ENCODE results near the gene TBXA2R. TPM values are rescaled to one million over a fixed set of nuclear protein-coding genes. Genes with fewer than 3 reads are reported as not detected.

Gene TBXA2R
- total and polyA plus RNA-seq, 2 donors (not counting 3 experiments of a cell fraction or from before 2014, with no cell fraction given) = 2.4 to 2.9 TPM

GRCh38 chr19:3578390-3578789, 28.3 kb downstream of the TBXA2R start:
- no peak for DNase-seq (ENCODE audit: low read depth, low spot score)
- H3K36me3 ChIP-seq (ENCODE audit: control insufficient read depth in 2 of 2, extremely low read depth in 1 of 2, insufficient read depth in 2 of 2, low read length in 2 of 2) = peaks cover 0 to 3% of the 10 kb centered on the region in 2 experiments
- BruUV-seq (replicated peaks) = no TSS peak
- no peaks in the 10 kb centered on the region for H3K9me1 ChIP-seq (replicated peaks; ENCODE audit: control insufficient read depth, extremely low read depth, insufficient read depth, low read length)
- FAIRE-seq = no peak
- peaks cover 16% of the 10 kb centered on the region for H3K4me1 ChIP-seq (ENCODE audit: control insufficient read depth, extremely low read depth, insufficient read depth, low read length)
- no peak overlapping the region for H3K27ac ChIP-seq (ENCODE audit: insufficient read depth, low read depth, low read length)
- no peak overlapping the region for H3K4me2 ChIP-seq (ENCODE audit: insufficient read depth, low read length)
- POLR2A ChIA-PET = no interaction called here
- no peak overlapping the region for H3K4me3 ChIP-seq (replicated peaks in 1 of 3; ENCODE audit: insufficient read depth in 1 of 3, low read depth in 1 of 3, low read length in 3 of 3)
- CTCF ChIA-PET = interaction anchor here (1.0 to 1.1 kb wide), 2 partner anchors 13 to 29 kb away, joined by 3 read pairs; no protein-coding TSS in a partner anchor
- dilution Hi-C loops (cut with MboI; ENCODE audit: extremely low pct_ligation_motif_present, low sequenced_read_pairs) = no loop called here
- peaks cover under 1% of the 10 kb centered on the region for H3K79me2 ChIP-seq (ENCODE audit: control insufficient read depth, insufficient read depth, low read length)
- no peaks in the 10 kb centered on the region for H3K9me3 ChIP-seq (replicated peaks; ENCODE audit: control insufficient read depth, insufficient read depth, low read length)
- H4K20me1 ChIP-seq (replicated peaks; ENCODE audit: control insufficient read depth, extremely low read depth, insufficient read depth, low read length) = no peaks in the 10 kb centered on the region
- no peak overlapping the region for H2AFZ ChIP-seq (ENCODE audit: low read depth, low read length)
- TF ChIP-seq MAX (IDR thresholded peaks at IDR 0.05; ENCODE audit: insufficient read depth, insufficient read length) = no peak
- no peak for TF ChIP-seq MYC (IDR thresholded peaks at IDR 0.05; ENCODE audit: low read depth, low read length)
- TF ChIP-seq JUN (IDR thresholded peaks at IDR 0.05; ENCODE audit: borderline replicate concordance, insufficient read depth, insufficient read length, low read depth) = no peak
- no peak for TF ChIP-seq POLR2A (IDR thresholded peaks at IDR 0.05; ENCODE audit: low read depth, low read length)
- no peak for TF ChIP-seq POLR2AphosphoS5 (IDR thresholded peaks at IDR 0.05; ENCODE audit: insufficient read depth, low read depth, low read length)
- TF ChIP-seq FOS (IDR thresholded peaks at IDR 0.05; ENCODE audit: borderline replicate concordance, insufficient read depth, low read length) = no peak
- TF ChIP-seq CTCF (IDR thresholded peaks at IDR 0.05; ENCODE audit: extremely low read depth in 1 of 2, insufficient read depth in 1 of 2, low read depth in 1 of 2, low read length in 2 of 2) = no peak
- TF ChIP-seq GATA2 (IDR thresholded peaks at IDR 0.05; ENCODE audit: insufficient read depth, insufficient read length, low read depth, low read length) = no peak
- no peak for TF ChIP-seq EZH2 (IDR thresholded peaks at IDR 0.05; ENCODE audit: borderline replicate concordance, low read depth, low read length, severe bottlenecking)
- intact Hi-C loops (cut with micrococcal nuclease) = no loop called here
- no peaks in the 10 kb centered on the region for H3K27me3 ChIP-seq (ENCODE audit: control insufficient read depth in 2 of 2, insufficient read depth in 2 of 2, low read length in 2 of 2)
- H3K9ac ChIP-seq (replicated peaks; ENCODE audit: extremely low read depth, insufficient read depth, low read length) = no peak overlapping the region

Data from endothelial cell of umbilical vein (primary cell).